NCI-H187 treated with DMSO at 0.1 percent for 48 hours (cell line): ENCODE results near the gene SAP30L.

Experiments
- DNase-seq: peaks from one replicate; lab custom pipeline; 2025; lab: John Stamatoyannopoulos, UW

SAP30L gene

GRCh38 chr5:154509784-154510555 is 64.2 kb downstream of the SAP30L start:
- DNase-seq: no peak
